ENCODE results near the gene EPSTI1.
A peak's percentile ranks its signal among the peaks of the same experiment; 100 is the strongest.
"Not testable (repeated sequence)": the region's sequence is repeated elsewhere in the genome, so short reads cannot be mapped to it uniquely, and the experiment has no call there.

Gene EPSTI1

GRCh38 chr13:42991898-42992763 lies at the start of gene EPSTI1:
Gene EPSTI1 (minus strand): TSS chr13:42992241. CDS start chr13:42992165, 76 bp downstream.
- peak; percentile 65 for DNase-seq (ENCODE audit: low read depth)

DNA sequence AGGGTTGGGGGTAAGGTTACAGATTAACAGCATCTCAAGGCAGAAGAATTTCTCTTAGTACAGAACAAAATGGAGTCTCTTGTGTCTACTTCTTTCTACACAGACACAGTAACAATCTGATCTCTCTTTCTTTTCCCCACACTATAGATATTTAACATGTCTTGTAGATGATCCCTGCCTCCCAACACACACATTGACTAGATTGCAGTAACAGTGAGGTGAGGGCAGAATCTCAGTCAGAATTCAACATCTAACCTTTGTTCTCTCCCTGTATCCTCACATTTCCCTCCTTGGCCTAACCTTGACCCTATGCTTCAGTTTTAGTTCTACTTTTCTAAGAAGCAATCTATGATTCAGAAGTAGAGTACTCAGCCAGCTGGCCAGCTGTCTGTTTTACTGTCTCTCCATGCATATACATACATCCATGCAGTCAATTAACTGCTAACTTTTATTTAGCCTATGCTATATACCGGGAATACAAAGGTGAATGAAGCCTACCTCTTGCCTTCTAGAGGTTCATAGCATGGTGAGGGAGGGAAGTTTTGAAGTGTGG lies 49.4 kb upstream of the EPSTI1 start:
- no peak for DNase-seq (ENCODE audit: low read depth)

DNA sequence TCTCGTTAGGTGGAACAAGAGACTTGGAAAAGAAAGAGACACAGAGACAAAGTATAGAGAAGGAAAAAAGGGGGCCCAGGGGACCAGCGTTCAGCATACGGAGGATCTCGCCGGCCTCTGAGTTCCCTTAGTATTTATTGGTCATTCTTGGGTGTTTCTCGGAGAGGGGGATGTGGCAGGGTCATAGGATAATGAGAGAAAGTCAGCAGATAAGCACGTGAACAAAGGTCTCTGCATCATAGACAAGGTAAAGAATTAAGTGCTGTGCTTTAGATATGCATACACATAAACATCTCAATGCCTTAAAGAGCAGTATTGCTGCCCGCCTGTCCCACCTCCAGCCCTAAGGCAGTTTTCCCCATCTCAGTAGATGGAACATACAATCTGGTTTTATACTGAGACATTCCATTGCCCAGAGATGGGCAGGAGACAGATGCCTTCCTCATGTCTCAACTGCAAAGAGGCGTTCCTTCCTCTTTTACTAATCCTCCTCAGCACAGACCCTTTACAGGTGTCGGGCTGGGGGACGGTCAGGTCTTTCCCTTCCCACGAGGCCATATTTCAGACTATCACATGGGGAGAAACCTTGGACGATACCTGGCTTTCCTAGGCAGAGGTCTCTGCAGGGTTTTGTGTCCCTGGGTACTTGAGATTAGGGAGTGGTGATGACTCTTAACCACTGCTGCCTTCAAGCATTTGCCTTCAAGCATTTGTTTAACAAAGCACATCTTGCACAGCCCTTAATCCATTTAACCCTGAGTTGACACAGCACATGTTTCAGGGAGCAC lies 48.7 kb upstream of the EPSTI1 start:
- DNase-seq (ENCODE audit: low read depth) = not testable (repeated sequence)

DNA sequence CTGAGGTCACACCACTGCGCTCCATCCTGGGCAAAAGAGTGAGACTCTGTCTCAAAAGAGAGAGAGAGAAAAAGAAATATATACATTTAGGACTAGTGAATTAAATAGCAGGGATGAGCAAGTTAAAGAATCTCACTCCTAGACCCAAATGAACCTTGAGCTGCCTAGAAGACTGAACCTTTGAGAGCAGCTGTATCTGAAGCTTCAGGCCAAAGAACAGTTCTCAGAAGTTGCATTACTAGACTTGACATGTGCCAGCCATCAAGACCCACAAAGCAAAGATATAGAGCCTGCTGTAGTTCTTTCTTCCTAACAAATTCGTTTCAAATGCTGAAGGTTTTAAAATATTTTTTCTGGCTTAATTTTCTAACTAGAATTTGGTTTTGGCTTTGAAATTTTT lies 47.9 kb upstream of the EPSTI1 start:
- no peak for DNase-seq (ENCODE audit: low read depth)

- no peak for DNase-seq (ENCODE audit: low read depth)
Observed at GRCh38 chr13:43036351-43037250, 44.6 kb upstream of the EPSTI1 start.

GRCh38 chr13:43033038-43033437 lies 41.0 kb upstream of the EPSTI1 start:
- no peak for DNase-seq (ENCODE audit: low read depth)

DNA sequence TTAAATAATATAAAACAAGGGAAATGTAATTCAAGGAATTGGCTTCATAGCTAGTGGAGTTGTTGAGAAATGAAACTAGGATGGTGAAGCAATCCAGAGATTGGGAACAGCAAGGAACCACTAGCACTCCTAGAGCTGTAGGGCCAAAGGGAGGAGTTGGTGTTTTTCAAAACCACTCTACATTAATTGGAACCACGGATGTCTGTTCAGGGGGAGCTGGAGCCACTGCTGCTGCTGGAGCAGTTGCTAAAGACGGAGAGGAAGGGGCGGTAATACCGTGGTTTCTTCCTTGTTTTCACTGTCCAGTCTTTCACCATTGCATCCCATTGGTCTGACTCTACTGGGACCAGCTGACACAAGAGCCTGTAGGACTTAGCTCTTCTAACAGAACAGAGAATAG lies 39.8 kb upstream of the EPSTI1 start:
- DNase-seq (ENCODE audit: low read depth) = peak; percentile 71

- no peak for DNase-seq (ENCODE audit: low read depth)
Observed at GRCh38 chr13:43030548-43030947, 38.5 kb upstream of the EPSTI1 start.

GRCh38 chr13:43026262-43026661 lies 34.2 kb upstream of the EPSTI1 start:
- DNase-seq (ENCODE audit: low read depth) = no peak

DNA sequence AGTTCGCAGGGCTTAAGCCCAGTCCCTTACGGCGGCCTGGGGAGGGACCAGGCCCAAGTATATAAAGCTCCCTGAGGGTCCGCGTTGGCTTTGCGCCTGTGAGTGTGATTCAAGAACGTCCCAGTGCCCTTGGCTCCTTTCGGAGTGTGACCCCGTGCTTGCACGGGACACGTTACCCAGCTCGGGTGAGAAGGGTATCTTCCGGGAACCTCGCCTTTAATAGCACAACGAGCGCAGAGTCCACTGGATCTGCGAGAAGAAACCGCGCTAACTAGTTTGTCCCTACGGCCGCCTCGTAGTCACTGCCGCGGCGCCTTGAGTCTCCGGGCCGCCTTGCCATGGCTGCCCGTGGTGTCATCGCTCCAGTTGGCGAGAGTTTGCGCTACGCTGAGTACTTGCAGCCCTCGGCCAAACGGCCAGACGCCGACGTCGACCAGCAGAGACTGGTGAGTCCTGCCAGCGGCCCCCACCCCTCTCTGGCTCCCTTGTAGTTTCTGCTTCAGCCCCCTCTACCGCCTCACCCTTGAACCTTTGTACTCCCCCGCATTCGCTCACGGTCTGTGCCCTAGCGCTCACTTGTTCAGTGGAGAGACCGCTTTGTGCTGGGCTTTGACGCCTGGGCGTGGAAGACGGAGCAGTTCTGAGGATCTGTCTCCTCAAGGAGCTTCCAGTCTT lies 31.4 kb upstream of the EPSTI1 start, which contains the start of gene DNAJC15:
TSS of gene DNAJC15 (plus strand) at position 298 of the 675 bp plus-strand sequence. CDS start at position 339, 41 bp downstream.
- DNase-seq (ENCODE audit: low read depth) = peak; percentile 89

DNA sequence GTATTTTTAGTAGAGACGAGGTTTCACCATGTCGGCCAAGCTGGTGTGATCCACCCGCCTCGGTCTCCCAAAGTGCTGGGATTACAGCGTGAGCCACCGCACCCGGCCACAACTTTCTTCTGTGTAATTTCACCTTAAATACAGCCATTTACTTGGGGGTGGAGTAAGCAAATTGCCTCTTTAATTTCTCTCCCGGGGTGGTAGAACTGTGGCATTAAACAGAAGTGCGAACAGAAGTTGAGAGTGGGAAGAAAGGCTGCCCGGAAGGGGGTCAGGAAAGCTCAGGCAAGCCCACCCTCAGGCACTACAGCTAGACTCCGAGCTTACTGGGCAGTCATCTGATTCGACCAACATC lies 30.9 kb upstream of the EPSTI1 start:
- no peak for DNase-seq (ENCODE audit: low read depth)

GRCh38 chr13:43021926-43022670 lies 30.1 kb upstream of the EPSTI1 start:
- peak; percentile 82 for DNase-seq (ENCODE audit: low read depth)

- DNase-seq (ENCODE audit: low read depth) = no peak
Observed at GRCh38 chr13:43020794-43021193, 28.8 kb upstream of the EPSTI1 start.

- DNase-seq (ENCODE audit: low read depth) = no peak
Observed at GRCh38 chr13:43019811-43020210, 27.8 kb upstream of the EPSTI1 start.

DNA sequence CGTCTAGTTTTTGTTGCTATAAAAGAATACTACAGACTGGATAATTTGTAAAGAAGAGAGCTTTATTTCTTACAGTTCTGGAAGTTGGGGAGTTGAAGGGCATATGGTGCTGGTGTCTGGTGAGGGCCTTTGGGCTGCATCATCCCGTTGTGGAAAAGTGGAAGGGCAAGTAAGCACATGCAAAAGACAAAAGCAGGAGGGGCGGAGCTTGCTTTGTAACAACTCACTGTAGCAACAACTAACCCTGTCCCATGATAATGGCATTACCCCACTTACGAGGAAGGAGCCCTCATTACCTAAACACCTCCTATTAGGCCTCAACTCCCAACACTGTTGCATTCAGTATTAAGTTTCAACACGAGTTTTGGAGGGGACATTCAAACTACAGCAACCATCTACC lies 24.2 kb upstream of the EPSTI1 start:
- no peak for DNase-seq (ENCODE audit: low read depth)

GRCh38 chr13:43014162-43014561 lies 22.1 kb upstream of the EPSTI1 start:
- no peak for DNase-seq (ENCODE audit: low read depth)

GRCh38 chr13:43009506-43009905 lies 17.5 kb upstream of the EPSTI1 start:
- DNase-seq (ENCODE audit: low read depth) = peak; percentile 59

DNA sequence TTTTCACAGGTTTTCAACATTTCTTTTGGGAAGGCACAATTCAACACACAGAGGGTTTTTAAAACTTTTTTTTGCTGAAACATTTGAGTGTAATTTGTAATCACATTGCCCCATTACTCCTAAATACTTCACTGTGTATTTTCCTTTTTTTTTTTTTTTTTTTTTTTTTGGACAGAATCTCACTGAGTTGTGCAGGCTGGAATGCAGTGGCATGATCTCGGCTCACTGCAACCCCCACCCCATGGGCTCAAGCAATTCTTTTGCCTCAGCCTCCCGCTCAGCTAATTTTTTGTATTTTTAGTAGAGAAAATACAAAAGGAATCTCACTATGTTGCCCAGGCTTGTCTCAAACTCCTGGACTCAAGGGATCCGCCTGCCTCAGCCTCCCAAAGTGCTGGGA lies 16.6 kb upstream of the EPSTI1 start:
- no peak for DNase-seq (ENCODE audit: low read depth)

DNA sequence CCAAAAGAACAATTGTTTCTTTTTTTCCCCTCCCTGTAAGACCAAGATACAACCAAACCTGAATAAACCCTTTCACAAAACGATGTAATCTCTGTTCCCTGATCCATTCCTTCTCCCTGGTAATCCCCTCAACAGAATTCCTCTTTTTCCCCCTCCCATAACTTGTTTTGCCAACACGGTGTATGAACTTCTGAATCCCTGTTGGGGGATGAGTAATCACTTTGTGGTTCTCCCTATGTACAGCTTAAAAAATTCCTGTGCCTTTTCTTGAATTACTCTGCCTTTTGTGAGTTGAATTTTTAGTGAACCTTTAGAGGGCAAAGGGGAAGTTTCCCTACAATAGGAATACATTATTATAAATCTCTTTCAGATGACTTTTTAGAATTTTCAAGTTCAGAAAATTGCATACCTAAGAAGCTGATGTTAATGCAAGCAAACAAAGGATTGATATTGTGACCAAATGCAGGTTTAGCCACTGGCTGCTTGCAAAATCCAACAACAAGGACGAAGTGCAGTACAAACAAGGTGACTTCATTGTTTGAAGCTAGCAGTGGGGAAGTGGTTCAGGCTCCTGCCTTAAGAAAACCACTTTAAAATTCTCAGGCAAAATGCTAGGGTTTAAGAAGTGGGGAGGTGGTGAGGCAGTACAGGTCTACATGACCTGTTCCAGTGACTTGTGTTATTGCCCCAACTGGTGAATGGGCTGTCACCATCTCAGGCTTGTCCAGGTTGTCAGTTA lies 15.0 kb upstream of the EPSTI1 start:
- DNase-seq (ENCODE audit: low read depth) = peak; percentile 35

Measured in fibroblast of gingiva (primary cell).